Stimulated activated CD8-positive, alpha-beta memory T cell treated with anti-CD3 and anti-CD28 coated beads, Interleukin-4, amount 100 ng/mL, for 1 hour (primary cell): ENCODE measurements around the gene TAAR5.
"Not testable (repeated sequence)": the region's sequence is repeated elsewhere in the genome, so short reads cannot be mapped to it uniquely, and the experiment has no call there.

Source experiments
- DNase-seq, 2 donors: peaks; one replicate each; pipeline ENCODE4 v3.0.0-alpha.2; 2020; ENCODE audit warnings: low read depth in 2 of 2, low spot score in 1 of 2

Gene TAAR5, protein sequence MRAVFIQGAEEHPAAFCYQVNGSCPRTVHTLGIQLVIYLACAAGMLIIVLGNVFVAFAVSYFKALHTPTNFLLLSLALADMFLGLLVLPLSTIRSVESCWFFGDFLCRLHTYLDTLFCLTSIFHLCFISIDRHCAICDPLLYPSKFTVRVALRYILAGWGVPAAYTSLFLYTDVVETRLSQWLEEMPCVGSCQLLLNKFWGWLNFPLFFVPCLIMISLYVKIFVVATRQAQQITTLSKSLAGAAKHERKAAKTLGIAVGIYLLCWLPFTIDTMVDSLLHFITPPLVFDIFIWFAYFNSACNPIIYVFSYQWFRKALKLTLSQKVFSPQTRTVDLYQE

DNA sequence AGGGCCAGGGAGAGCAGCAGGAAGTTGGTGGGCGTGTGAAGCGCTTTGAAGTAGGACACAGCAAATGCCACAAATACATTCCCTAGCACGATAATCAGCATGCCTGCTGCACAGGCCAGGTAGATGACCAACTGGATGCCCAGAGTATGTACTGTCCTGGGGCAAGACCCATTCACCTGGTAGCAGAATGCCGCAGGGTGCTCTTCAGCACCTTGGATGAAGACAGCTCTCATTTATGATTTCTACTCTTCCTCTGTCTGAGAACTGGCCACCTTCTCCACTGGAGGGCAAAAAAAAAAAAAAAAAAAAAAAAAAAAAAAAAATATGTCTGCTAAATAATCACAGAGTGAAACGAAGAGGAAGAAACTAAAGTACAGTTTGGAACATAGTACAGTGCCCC, at the start of gene TAAR5:
TAAR5 (minus strand) TSS at position 288 of the 400 bp plus-strand sequence; CDS start at position 233, 55 bp downstream.
- no peak for DNase-seq

DNA sequence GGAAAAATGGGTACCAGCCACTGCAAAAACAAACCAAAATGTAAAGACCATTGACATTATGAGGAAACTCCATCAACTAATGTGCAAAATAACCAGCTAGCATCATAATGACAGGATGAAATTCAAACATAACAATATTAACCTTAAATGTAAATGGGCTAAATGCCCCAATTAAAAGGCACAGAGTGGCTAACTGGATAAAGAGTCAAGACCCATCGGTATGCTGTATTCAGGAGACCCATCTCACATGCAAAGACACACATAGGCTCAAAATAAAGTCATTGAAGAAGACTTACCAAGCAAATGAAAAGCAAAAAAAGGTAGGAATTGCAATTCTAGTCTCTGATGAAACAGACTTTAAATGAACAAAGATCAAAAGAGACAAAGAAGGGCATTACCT, 47.6 kb upstream of the TAAR5 start:
- DNase-seq: not testable (repeated sequence)

DNA sequence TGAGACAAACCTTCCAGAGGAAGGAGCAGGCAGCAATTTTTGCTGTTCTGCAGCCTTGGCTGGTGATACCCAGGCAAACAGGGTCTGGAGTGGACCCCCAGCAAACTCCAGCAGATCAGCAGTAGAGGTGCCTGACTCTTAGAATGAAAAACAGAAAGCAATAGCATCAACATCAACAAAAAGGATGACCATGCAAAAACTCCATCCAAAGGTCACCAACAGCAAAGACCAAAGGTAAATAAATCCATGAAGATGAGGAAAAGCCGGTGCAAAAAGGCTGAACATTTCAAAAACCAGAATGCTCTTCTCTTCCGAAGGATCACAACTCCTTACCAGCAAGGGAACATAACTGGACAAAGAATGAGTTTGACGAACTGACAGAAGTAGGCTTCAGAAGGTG, 46.4 kb upstream of the TAAR5 start:
- DNase-seq: not testable (repeated sequence)

- DNase-seq: not testable (repeated sequence)
Measured at GRCh38 chr6:132635288-132635687, 45.7 kb upstream of the TAAR5 start.

DNA sequence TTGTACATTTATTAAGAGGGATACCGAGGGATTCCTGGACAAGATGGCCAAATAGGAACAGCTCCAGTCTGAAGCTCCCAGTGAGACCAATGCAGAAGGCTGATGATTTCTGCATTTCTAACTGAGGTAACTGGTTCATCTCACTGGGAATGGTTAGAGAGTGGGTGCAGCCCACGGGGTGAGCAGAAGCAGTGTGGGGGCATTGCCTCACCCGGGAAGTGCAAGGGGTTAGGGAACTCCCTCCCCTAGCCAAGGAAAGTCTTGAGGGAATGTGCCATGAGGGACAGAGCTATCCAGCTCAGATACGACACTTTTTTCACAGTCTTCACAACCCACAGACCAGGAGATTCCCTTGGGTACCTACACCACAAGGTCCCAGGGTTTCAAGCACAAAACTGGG, 45.3 kb upstream of the TAAR5 start:
- DNase-seq: no peak

DNA sequence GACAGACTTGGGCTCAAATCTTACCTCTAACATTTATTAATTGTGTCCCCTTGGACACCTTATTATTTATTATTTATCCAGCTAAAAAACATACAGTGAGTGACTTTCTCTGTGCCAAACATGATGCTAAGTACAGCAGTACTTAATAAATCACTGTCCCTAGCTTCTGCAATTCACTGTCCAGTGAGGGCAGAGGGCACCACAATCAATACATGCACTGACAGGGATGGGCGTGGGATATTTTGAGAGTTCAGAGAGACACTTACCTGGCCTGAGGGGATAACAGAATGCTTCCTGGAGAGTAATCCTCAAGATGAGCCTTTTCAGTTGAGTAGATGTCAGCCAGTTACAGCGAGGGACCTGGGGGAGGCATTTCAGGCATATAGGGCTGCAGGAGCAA, 43.8 kb upstream of the TAAR5 start:
- DNase-seq: no peak

DNA sequence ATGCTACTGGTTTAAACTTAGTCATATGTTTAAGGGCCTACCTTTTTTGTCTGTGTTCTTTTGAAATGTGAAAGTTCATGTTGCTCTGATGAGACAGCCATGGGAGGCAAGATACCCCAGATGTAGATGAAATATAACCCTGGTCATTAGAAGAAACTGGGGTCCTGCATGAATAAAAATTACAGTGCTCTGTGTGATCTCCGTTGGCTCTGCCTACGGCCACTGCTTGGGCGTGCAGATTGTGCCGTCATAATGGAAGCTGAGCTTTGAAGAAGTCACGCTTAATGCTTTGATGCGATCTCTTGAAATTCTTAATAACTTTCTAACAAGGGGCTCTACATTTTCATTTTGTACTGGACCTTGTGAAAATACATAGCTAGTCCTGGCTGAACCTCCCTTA, 34.6 kb upstream of the TAAR5 start, which contains the start of gene TAAR2:
TAAR2 (minus strand) TSS at position 101 of the 400 bp plus-strand sequence; CDS start at position 101, 0 bp downstream.
- no peak for DNase-seq

DNA sequence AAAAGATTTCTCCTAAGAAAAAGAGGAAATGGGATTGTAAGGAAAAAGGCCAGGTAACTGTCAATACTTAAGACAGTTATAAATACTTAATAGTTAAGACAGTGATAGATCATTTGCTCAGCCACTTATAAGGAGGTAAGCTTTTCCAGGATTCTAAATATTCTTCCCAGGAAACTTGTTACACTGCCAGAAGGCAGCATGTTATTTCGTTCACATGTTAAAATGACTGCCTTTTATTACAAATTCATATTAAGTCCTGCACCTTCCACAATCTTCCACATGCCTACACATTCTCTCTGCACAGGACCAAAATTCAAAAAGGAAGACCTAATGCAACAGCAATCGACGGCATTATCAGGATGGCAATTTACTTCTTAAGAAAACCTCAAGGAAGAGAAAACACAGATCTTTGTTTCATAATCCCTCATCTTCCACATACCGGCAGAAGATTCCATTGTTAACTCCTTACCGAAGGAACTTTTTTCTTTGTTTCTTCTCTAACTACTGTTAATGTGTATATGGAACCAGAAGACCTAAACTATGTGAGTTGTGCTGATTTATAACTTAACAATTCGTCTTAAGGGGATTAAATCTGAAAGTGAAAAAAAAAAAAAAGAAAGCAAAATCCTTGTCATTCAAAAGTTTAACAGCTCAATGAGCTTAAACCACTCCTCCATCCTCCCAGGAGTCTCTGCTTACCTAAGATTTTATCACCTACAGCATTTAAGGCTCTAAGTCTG, 33.7 kb upstream of the TAAR5 start:
- DNase-seq: no peak

GRCh38 chr6:132616677-132617076, 27.1 kb upstream of the TAAR5 start:
- DNase-seq: no peak

GRCh38 chr6:132614554-132614953, 25.0 kb upstream of the TAAR5 start:
- no peak for DNase-seq

DNA sequence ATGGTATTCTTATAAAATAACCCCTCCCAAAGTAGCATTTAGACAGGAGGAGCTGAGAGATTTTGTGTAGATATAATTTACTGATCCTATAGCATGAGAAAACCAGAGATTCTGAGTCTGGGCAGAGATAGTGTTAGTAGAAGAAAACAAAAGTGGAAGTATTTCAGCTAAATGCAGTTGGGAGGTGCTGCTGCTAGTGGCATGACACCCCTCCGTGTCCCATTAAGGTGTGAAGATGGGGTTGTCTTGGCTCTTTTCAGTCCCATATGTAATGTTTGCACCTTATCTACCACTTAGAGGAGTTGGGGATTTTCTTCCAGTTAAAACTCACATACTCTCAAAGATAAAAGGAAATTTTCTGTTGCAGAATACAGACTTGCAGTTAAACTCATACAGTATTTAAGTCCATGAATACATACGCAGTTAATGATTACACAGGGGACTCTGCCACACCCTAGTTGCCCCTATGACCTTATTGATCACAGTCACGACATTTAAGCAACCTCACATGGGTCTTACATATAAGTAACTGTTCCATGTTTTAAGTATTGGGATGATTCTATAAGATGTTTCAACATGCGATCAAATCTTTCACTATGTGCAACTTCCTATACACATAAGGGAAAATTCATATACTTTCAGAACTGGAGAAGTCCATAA, 23.0 kb upstream of the TAAR5 start:
- DNase-seq: no peak

DNA sequence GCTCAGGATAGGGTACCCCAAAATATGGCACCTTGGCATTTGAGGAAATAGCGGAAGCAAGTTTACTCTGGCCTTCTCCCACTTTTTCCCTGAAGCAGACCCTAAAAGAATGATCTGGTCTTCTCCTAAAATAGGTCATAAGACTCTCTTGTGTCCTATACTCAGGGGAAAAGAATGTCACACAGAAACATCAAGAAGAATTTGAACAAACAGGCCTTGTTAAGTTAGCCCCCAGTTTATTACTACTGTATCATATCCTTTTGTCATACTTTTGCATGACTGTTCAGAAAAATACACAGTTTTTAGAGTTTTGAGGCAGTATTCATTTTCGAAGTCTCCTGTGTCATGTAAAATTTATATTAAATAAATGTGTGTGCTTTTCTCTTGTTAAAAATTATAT, 22.1 kb upstream of the TAAR5 start:
- DNase-seq: no peak

- DNase-seq: no peak
Measured at GRCh38 chr6:132607544-132608233, 18.1 kb upstream of the TAAR5 start.

DNA sequence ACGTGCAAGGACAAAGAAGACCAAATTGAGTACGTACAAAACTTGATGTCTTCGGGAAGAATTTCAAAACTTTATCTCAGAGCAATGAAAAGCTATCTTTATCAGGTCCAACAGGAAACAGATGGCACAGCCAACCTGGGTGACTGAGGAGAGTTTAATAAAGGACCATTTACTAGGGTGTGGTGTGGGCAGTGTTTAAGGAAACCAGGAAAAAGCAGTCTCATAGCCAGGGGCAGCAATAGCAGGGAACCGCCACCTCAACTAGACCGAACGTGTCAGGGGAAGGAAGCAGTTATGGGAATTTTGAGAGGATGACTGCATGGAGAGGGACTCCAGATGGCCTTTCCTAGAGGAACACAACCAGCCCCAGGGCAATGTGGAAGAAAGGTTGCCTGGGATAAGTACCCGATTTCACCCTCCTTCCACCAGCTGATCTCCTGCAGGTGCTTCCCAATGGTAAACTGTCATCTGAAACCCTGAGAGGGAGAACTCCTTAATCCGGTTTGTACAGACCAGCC, 15.2 kb upstream of the TAAR5 start:
- no peak for DNase-seq

GRCh38 chr6:132600900-132601299, 11.4 kb upstream of the TAAR5 start:
- DNase-seq: not testable (repeated sequence)

DNA sequence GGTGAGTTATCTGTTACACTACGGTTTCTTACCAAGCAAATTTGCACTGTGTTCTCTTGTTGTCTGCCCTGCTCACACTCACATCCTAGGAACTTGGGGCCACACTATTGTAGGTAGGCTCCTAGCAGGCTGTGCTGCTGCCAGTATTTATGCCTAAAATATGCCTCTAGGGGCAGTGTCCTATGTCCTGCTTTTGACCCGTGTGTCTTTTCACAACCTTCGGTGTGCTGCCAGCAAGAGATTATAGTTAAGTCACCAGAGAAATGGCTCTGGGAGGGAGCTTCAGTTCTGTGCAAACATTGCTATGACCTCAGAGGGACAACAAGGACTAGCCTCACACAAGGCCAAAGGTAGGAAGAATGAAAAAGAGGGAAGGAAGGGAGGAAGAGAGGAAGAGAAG, 8.9 kb upstream of the TAAR5 start:
- no peak for DNase-seq

DNA sequence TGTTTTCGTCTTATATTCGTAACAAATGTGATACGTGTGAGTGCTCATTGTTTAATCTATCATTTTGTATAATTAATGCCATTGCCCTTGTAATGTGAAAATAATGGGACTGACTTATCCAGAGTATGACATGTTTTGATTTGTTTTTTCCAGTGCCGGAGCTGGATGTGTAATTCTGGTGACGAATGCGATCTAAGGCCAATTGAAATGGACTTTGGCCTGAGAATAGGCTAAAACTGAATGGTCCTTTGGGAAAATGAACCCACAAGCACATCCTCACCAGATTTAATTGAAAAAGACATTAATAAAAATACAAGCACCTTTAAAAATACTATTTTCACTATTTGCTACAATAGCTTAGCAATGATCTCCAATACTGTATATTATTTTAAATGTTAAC, 6.7 kb upstream of the TAAR5 start:
- no peak for DNase-seq

- DNase-seq: no peak
Measured at GRCh38 chr6:132592855-132593254, 3.3 kb upstream of the TAAR5 start.

- no peak for DNase-seq
Measured at GRCh38 chr6:132590362-132590761, 821 bp upstream of the TAAR5 start.

DNA sequence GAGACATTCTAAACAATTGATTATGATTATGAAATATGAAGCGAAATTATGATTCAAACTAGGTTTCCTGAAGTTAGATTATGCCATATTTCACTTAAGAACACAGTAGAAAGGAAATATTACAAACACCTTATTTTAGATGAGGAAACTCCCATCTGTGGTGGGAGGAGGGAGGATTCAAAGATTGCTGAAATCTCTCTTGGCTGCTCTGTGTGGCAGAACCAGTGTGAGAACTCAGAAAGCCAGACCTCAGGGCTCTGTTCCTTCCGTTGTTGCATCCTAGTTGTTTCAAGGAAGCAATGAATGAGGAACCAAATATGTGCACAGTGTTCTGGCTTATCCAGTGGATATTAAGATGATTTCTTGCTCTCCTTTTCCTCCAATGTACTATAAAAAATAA, 2.1 kb downstream of the TAAR5 start:
- DNase-seq: no peak

DNA sequence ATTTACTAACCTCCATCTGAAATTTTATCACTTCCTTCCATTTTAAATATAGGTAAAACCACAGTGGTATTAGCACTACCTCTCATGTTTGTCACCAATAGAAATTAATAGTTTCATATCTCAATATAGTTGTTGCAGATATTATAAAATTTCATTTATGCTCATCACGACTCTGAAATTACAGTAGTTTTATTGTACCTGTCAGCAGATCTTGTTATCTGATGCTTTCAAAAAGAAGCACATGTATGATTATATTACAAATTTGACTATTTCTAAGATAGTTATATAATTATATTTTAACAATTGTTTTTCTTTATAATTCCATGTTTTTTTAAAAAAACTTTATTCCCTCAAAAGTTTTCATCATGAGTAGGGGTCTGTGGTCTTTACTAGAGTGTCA, 4.8 kb downstream of the TAAR5 start:
- no peak for DNase-seq
